H9 (cell line): ENCODE measurements around the gene ZBTB44. TPM values are rescaled to one million over a fixed set of nuclear protein-coding genes. Genes with fewer than 3 reads are reported as not detected.

ENCODE experiments used
- DNase-seq: peaks from one replicate; pipeline ENCODE4 v3.0.0-alpha.2; 2017
- H2AFZ ChIP-seq: one replicate; pipeline ENCODE4 v1.6.1; 2013; ENCODE audit warnings: mild to moderate bottlenecking, low read length, control low read depth, moderate library complexity
- H2AK5ac ChIP-seq: 2 replicates; pipeline ENCODE4 v1.6.1; 2013; ENCODE audit warnings: low read length, control low read depth, mixed read lengths; ENCODE audit not compliant: insufficient read length
- H2BK120ac ChIP-seq: one replicate; pipeline ENCODE4 v1.6.1; 2013; ENCODE audit warnings: low read depth, mild to moderate bottlenecking, low read length, control low read depth, inconsistent platforms; ENCODE audit not compliant: poor library complexity, severe bottlenecking
- H2BK12ac ChIP-seq: 2 replicates; pipeline ENCODE4 v1.6.1; 2013; ENCODE audit warnings: low read length, control low read depth, mixed read lengths, low read depth; ENCODE audit not compliant: insufficient read length
- H2BK15ac ChIP-seq: 2 replicates; pipeline ENCODE4 v1.6.1; 2013; ENCODE audit warnings: low read depth, low read length, control low read depth
- H2BK20ac ChIP-seq: one replicate; pipeline ENCODE4 v1.6.1; 2013; ENCODE audit warnings: low read depth, mild to moderate bottlenecking, low read length, control low read depth, inconsistent platforms; ENCODE audit not compliant: poor library complexity, severe bottlenecking
- H2BK5ac ChIP-seq: 2 replicates; pipeline ENCODE4 v1.6.1; 2013; ENCODE audit warnings: low read length, control low read depth, mixed read lengths; ENCODE audit not compliant: insufficient read length
- H3K14ac ChIP-seq: 2 replicates; pipeline ENCODE4 v1.6.1; 2013; ENCODE audit warnings: low read length, control low read depth; ENCODE audit not compliant: insufficient read depth
- H3K18ac ChIP-seq: 2 replicates; pipeline ENCODE4 v1.6.1; 2013; ENCODE audit warnings: low read depth, mild to moderate bottlenecking, mixed read lengths, low read length, control low read depth; ENCODE audit not compliant: insufficient read length
- H3K23ac ChIP-seq: 2 replicates; pipeline ENCODE4 v1.6.1; 2013; ENCODE audit warnings: low read length, control low read depth, mixed read lengths, low read depth; ENCODE audit not compliant: insufficient read length
- H3K23me2 ChIP-seq: 2 replicates; pipeline ENCODE4 v1.6.1; 2013; ENCODE audit warnings: low read depth, mild to moderate bottlenecking, mixed read lengths, low read length, control low read depth; ENCODE audit not compliant: insufficient read length, poor library complexity, severe bottlenecking
- H3K27ac ChIP-seq: 2 replicates; pipeline ENCODE4 v1.5.1; 2013; ENCODE audit warnings: low read length, control low read depth, mixed read lengths, low read depth; ENCODE audit not compliant: insufficient read length
- H3K27me3 ChIP-seq: 2 replicates; pipeline ENCODE4 v1.6.1; 2013; ENCODE audit warnings: low read length, control low read depth, inconsistent platforms; ENCODE audit not compliant: insufficient read depth
- H3K4ac ChIP-seq: 2 replicates; pipeline ENCODE4 v1.6.1; 2013; ENCODE audit warnings: low read depth, mild to moderate bottlenecking, control low read depth, inconsistent platforms, low read length, moderate library complexity
- H3K4me1 ChIP-seq: 2 replicates; pipeline ENCODE4 v1.6.1; 2013; ENCODE audit warnings: low read length, control low read depth, inconsistent platforms; ENCODE audit not compliant: insufficient read depth
- H3K4me2 ChIP-seq: 2 replicates; pipeline ENCODE4 v1.6.1; 2013; ENCODE audit warnings: low read length, control low read depth, mixed read lengths; ENCODE audit not compliant: insufficient read length, insufficient read depth
- H3K56ac ChIP-seq: 2 replicates; pipeline ENCODE4 v1.6.1; 2013; ENCODE audit warnings: low read depth, mild to moderate bottlenecking, mixed read lengths, low read length, control low read depth; ENCODE audit not compliant: insufficient read length
- H3K79me1 ChIP-seq: 2 replicates; pipeline ENCODE4 v1.6.1; 2013; ENCODE audit warnings: low read depth, mild to moderate bottlenecking, moderate library complexity, low read length, control low read depth, inconsistent platforms; ENCODE audit not compliant: insufficient read depth, poor library complexity, severe bottlenecking
- H3K79me2 ChIP-seq: 2 replicates; pipeline ENCODE4 v1.6.1; 2013; ENCODE audit warnings: low read length, control low read depth, inconsistent platforms; ENCODE audit not compliant: insufficient read depth
- H3K9ac ChIP-seq: 2 replicates; pipeline ENCODE4 v1.6.1; 2013; ENCODE audit warnings: low read length, control low read depth, mixed read lengths; ENCODE audit not compliant: insufficient read length; ENCODE audit errors: extremely low read depth
- H3K9me3 ChIP-seq: one replicate; pipeline ENCODE4 v1.6.1; 2013; ENCODE audit warnings: low read depth, low read length, inconsistent platforms; ENCODE audit not compliant: control insufficient read depth
- H3T11ph ChIP-seq: one replicate; pipeline ENCODE4 v1.6.1; 2013; ENCODE audit warnings: mild to moderate bottlenecking, low read length, control low read depth, inconsistent platforms
- H4K20me1 ChIP-seq: one replicate; pipeline ENCODE4 v1.6.1; 2013; ENCODE audit not compliant: control insufficient read depth, insufficient read length, insufficient read depth
- H4K5ac ChIP-seq: 2 replicates; pipeline ENCODE4 v1.6.1; 2013; ENCODE audit warnings: low read depth, mild to moderate bottlenecking, mixed read lengths, low read length, control low read depth; ENCODE audit not compliant: insufficient read length
- H4K8ac ChIP-seq: replicated peaks from 2 replicates; pipeline ENCODE4 v1.6.1; 2013; ENCODE audit warnings: low read length, control low read depth, mixed read lengths, low read depth; ENCODE audit not compliant: insufficient read length
- H4K91ac ChIP-seq: 2 replicates; pipeline ENCODE4 v1.6.1; 2013; ENCODE audit warnings: low read depth, mild to moderate bottlenecking, moderate library complexity, mixed read lengths, low read length, control low read depth; ENCODE audit not compliant: insufficient read length
- H3K27ac Mint-ChIP-seq, 3 experiments: 2 replicates in 2 of 3; 3 replicates in 1 of 3; pipeline ENCODE4 v1.8.0; 2020 to 2021; ENCODE audit warnings: mixed read lengths in 3 of 3, mild to moderate bottlenecking in 1 of 3, moderate library complexity in 1 of 3
- H3K27me3 Mint-ChIP-seq: 2 replicates; pipeline ENCODE4 v1.8.0; 2021; ENCODE audit warnings: low read depth, mild to moderate bottlenecking, moderate library complexity, mixed read lengths
- H3K36me3 Mint-ChIP-seq, 3 experiments: 2 replicates in 2 of 3; 3 replicates in 1 of 3; pipeline ENCODE4 v1.8.0; 2020 to 2021; ENCODE audit warnings: low read depth in 3 of 3, mixed read lengths in 3 of 3; ENCODE audit not compliant: insufficient read depth in 1 of 3
- H3K4me1 Mint-ChIP-seq, 2 experiments: 2 replicates each; pipeline ENCODE4 v1.8.0; 2020; ENCODE audit warnings: mixed read lengths in 2 of 2
- H3K4me3 Mint-ChIP-seq, 2 experiments: 2 replicates in 1 of 2; 3 replicates in 1 of 2; pipeline ENCODE4 v1.8.0; 2020 to 2021; ENCODE audit warnings: mild to moderate bottlenecking in 2 of 2, mixed read lengths in 2 of 2, moderate library complexity in 1 of 2
- H3K9me3 Mint-ChIP-seq, 2 experiments: 2 replicates in 1 of 2; 3 replicates in 1 of 2; pipeline ENCODE4 v1.8.0; 2020; ENCODE audit warnings: mild to moderate bottlenecking in 2 of 2, mixed read lengths in 2 of 2, moderate library complexity in 1 of 2
- CTCF ChIP-seq: fragments of 200-600 bp; sonication (generic); conservative IDR thresholded peaks from 3 replicates; pipeline ENCODE4 v1.8.0; 2021; ENCODE audit warnings: antibody characterized with exemption, mild to moderate bottlenecking
- WGBS: extraction: QIAGEN DNeasy Blood & Tissue Kit; methylation state at CpG from one replicate; pipeline ENCODE4 v1.1.7; 2013; ENCODE audit warnings: missing lambda C conversion rate, low lambda C conversion rate, mixed read lengths; ENCODE audit not compliant: insufficient read length; ENCODE audit errors: extremely low coverage; 5-methylcytosine and 5-hydroxymethylcytosine counted together
- total RNA-seq: library from RNA; stranded (reverse); gene quantifications from 2 replicates; pipeline ENCODE4 v1.2.1, GENCODE V29; 2021

The ZBTB44 gene
- total RNA-seq, 1 experiment from 2014 or later = 67.7 TPM

DNA sequence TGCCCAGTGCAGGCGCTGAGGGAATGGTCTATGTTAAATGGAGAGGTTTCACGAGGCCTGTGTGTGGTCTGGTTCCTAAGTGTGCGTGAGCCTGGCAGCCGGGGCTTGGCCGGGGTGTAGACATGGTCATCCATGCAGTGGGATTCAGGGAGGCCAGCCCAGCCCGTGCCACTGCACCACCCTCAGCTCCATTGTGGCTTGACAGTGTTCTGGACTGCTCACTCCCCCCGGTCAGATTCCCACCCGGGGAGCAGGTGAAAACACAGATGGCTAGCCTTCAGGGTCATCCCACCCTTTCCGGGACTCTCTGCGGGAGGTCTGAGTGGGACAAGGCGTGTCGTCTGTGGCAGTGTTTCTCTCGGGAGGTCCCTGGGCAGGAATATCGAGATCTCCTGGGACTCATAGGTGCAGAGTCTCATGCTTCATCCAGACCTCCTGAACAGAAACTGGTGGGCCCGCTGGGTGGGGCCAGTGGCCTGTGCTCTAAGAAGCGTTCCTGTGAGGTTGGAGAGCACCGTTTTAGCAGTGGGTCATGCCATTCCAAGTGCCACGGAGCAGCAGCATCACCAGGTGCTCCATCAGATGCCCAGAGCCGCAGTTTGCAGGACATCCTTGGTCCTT, 102.8 kb downstream of the ZBTB44 start:
- no peak overlapping the region for H3K18ac ChIP-seq
- no peak overlapping the region for H4K8ac ChIP-seq
- Mint-ChIP-seq H3K36me3 (no peaks in the 10 kb centered on the region; a peak in 1 of 7 replicates), H3K9me3 (no peaks in the 10 kb centered on the region; a peak in 1 of 5 replicates), H3K4me1 (peaks cover 12% of the 10 kb centered on the region in 2 experiments), H3K27me3 (peaks cover 4% of the 10 kb centered on the region), H3K4me3 (no peak overlapping the region), H3K27ac (no peak overlapping the region; a peak in 2 of 7 replicates)
- H3K9ac ChIP-seq = no peak overlapping the region
- no CpG with 5 or more reads among the region's 19 CpGs for WGBS
- H3K4ac ChIP-seq = no peak overlapping the region
- H4K5ac ChIP-seq = no peak overlapping the region
- H3T11ph ChIP-seq = no peak overlapping the region
- no peak overlapping the region for H2BK15ac ChIP-seq
- no peaks in the 10 kb centered on the region for H4K20me1 ChIP-seq
- H3K56ac ChIP-seq = no peak overlapping the region
- H3K27me3 ChIP-seq = no peaks in the 10 kb centered on the region
- no peak overlapping the region for H3K4me2 ChIP-seq
- no peak overlapping the region for H2BK20ac ChIP-seq
- no peak overlapping the region for H2AFZ ChIP-seq
- no peak for TF ChIP-seq CTCF
- no peaks in the 10 kb centered on the region; the same call in 1 of the 2 replicates for H3K4me1 ChIP-seq
- H2BK120ac ChIP-seq = no peak overlapping the region
- no peaks in the 10 kb centered on the region for H3K9me3 ChIP-seq
- no peak overlapping the region for H3K27ac ChIP-seq
- H3K23me2 ChIP-seq = no peaks in the 10 kb centered on the region
- no peaks in the 10 kb centered on the region for H3K79me2 ChIP-seq
- no peak overlapping the region for H2BK12ac ChIP-seq
- no peak overlapping the region for H4K91ac ChIP-seq
- H3K14ac ChIP-seq = no peak overlapping the region
- DNase-seq = peak; percentile 20
- no peaks in the 10 kb centered on the region for H3K79me1 ChIP-seq
- H3K23ac ChIP-seq = no peak overlapping the region
- no peak overlapping the region for H2AK5ac ChIP-seq
- H2BK5ac ChIP-seq = no peak overlapping the region
